ENCODE results near the gene SLCO3A1.

GRCh38 chr15:92040350-92040749, 186.8 kb downstream of the SLCO3A1 start:
- TF ChIP-seq CTCF (IDR thresholded peaks at IDR 0.05; ENCODE audit: low read depth, low read length, missing input control), result no peak
- TF ChIP-seq TAF1 (conservative IDR thresholded peaks at IDR 0.05), result no peak
- no peak for TF ChIP-seq RAD21 (IDR thresholded peaks at IDR 0.05)
- TF ChIP-seq, protein P1, sequence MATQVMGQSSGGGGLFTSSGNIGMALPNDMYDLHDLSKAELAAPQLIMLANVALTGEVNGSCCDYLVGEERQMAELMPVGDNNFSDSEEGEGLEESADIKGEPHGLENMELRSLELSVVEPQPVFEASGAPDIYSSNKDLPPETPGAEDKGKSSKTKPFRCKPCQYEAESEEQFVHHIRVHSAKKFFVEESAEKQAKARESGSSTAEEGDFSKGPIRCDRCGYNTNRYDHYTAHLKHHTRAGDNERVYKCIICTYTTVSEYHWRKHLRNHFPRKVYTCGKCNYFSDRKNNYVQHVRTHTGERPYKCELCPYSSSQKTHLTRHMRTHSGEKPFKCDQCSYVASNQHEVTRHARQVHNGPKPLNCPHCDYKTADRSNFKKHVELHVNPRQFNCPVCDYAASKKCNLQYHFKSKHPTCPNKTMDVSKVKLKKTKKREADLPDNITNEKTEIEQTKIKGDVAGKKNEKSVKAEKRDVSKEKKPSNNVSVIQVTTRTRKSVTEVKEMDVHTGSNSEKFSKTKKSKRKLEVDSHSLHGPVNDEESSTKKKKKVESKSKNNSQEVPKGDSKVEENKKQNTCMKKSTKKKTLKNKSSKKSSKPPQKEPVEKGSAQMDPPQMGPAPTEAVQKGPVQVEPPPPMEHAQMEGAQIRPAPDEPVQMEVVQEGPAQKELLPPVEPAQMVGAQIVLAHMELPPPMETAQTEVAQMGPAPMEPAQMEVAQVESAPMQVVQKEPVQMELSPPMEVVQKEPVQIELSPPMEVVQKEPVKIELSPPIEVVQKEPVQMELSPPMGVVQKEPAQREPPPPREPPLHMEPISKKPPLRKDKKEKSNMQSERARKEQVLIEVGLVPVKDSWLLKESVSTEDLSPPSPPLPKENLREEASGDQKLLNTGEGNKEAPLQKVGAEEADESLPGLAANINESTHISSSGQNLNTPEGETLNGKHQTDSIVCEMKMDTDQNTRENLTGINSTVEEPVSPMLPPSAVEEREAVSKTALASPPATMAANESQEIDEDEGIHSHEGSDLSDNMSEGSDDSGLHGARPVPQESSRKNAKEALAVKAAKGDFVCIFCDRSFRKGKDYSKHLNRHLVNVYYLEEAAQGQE (IDR thresholded peaks at IDR 0.05), result no peak
- no peak for TF ChIP-seq YY1 (IDR thresholded peaks at IDR 0.05)
- TF ChIP-seq GABPA (IDR thresholded peaks at IDR 0.05 in 1 of 2, conservative IDR thresholded peaks at IDR 0.05 in 1 of 2), result no peak
- TF ChIP-seq FOXA1 (IDR thresholded peaks at IDR 0.05), result no peak
- no peak for TF ChIP-seq EGR1 (IDR thresholded peaks at IDR 0.05; ENCODE audit: low read depth in 2 of 2)
- no peak for TF ChIP-seq RXRA (IDR thresholded peaks at IDR 0.05)
- no peak for TF ChIP-seq JUND (IDR thresholded peaks at IDR 0.05)
